ENCODE results near the gene EXT2. TPM values are rescaled to one million over a fixed set of nuclear protein-coding genes. Genes with fewer than 3 reads are reported as not detected.

The EXT2 gene
- total RNA-seq (2014; rRNA removed) (74.2 and 77.0 TPM in 2 replicates), Bru-seq, nascent RNA (percentile 73 among the genes with signal in this experiment), BruChase-seq, experiment 1, labeled RNA remaining after a 6-hour chase (percentile 60 among the genes with signal in this experiment), BruChase-seq, experiment 2, labeled RNA remaining after a 2-hour chase (percentile 64 among the genes with signal in this experiment)
- long read RNA-seq, transcript EXT2-210 (14 exons, 3,136 nt): major isoform, 114 of 169 reads
- long read RNA-seq, partial matches to known transcripts: 33 of 169 reads
- long read RNA-seq, other reads (novel, unspliced or antisense): 19 of 169 reads

DNA sequence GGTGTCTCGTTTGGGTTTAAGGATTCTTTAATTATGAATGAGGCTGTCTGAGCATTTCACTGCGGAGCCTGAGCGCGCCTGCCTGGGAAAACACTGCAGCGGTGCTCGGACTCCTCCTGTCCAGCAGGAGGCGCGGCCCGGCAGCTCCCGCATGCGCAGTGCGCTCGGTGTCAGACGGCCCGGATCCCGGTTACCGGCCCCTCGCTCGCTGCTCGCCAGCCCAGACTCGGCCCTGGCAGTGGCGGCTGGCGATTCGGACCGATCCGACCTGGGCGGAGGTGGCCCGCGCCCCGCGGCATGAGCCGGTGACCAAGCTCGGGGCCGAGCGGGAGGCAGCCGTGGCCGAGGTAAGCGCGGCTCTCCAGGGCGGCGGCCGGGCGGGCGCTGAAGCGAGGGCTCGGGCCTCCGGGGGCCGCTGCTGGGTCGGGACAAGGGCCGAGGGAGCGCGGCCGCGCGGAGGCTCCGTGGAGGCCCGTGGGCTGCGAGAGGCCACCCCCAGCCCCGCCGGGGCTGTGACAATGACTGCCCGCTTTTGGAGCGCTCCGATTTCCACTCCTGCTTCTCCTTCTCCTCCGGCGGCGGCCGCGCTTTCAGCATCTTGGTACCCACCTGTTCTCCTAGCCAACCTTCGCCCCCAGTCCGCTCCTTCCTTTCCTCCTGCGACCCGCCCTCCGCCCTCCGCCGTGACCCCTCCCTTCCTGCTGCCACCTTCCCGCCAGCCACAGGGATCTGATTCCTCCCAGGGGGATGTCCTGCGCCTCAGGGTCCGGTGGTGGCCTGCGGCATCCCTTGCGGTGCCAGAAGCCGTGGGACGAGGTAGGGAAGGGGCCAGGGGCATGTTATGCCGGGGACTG is at the start of gene EXT2:
EXT2 (plus strand) TSS at position 173 of the 854 bp plus-strand sequence. CDS start 12,035 bp downstream, outside the sequence.
- peak within 1 kb of the TSS; percentile 90 for H2AFZ ChIP-seq (ENCODE audit: low read length)
- no peaks in the 10 kb centered on the region for H3K9me2 ChIP-seq (replicated peaks; ENCODE audit: low read length)
- H3K9me3 ChIP-seq (ENCODE audit: low read length): no peaks in the 10 kb centered on the region
- peaks cover 10% of the 10 kb centered on the region; the same call in 1 of the 2 replicates for H4K20me1 ChIP-seq (ENCODE audit: low read length)
- no peaks in the 10 kb centered on the region for H3K36me3 ChIP-seq (ENCODE audit: low read depth, low read length)
- intact Hi-C loops (cut with micrococcal nuclease): no loop called here
- BruUV-seq (replicated peaks): no TSS peak
- H3K79me2 ChIP-seq (ENCODE audit: low read length): peaks cover 41% of the 10 kb centered on the region
- peak within 1 kb of the TSS; percentile 79 for H3K9ac ChIP-seq (ENCODE audit: low read length)
- no peaks in the 10 kb centered on the region for H3F3A ChIP-seq (ENCODE audit: low read length, unreplicated experiment)
- peaks cover 16% of the 10 kb centered on the region for H3K4me1 ChIP-seq (ENCODE audit: insufficient read depth, low read length)
- peak within 1 kb of the TSS; percentile 99 for H3K4me3 ChIP-seq (ENCODE audit: low read length)
- CTCF ChIA-PET: interaction anchor here (0.5 to 0.6 kb wide), 3 partner anchors 112 to 784 kb away, joined by 3 to 9 read pairs (median 7); partner anchors contain the start of gene API5
- DNase-seq (peak; percentile 80), ATAC-seq (peak; percentile 83)
- H3K27me3 ChIP-seq (ENCODE audit: low read length): 0 out of 2 replicates have a peak, but pooled peaks cover 4% of the 10 kb centered on the region
- H3K4me2 ChIP-seq (ENCODE audit: low read length): peak within 1 kb of the TSS; percentile 99
- H3K27ac ChIP-seq (ENCODE audit: low read length): peak within 1 kb of the TSS; percentile 57
- no peak for TF ChIP-seq EZH2phosphoT487 (IDR thresholded peaks at IDR 0.05; ENCODE audit: borderline replicate concordance, low read length)
- TF ChIP-seq, protein P1, sequence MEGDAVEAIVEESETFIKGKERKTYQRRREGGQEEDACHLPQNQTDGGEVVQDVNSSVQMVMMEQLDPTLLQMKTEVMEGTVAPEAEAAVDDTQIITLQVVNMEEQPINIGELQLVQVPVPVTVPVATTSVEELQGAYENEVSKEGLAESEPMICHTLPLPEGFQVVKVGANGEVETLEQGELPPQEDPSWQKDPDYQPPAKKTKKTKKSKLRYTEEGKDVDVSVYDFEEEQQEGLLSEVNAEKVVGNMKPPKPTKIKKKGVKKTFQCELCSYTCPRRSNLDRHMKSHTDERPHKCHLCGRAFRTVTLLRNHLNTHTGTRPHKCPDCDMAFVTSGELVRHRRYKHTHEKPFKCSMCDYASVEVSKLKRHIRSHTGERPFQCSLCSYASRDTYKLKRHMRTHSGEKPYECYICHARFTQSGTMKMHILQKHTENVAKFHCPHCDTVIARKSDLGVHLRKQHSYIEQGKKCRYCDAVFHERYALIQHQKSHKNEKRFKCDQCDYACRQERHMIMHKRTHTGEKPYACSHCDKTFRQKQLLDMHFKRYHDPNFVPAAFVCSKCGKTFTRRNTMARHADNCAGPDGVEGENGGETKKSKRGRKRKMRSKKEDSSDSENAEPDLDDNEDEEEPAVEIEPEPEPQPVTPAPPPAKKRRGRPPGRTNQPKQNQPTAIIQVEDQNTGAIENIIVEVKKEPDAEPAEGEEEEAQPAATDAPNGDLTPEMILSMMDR (conservative IDR thresholded peaks at IDR 0.05; ENCODE audit: low read depth, low read length): peak; percentile 74
- POLR2A ChIA-PET (ENCODE audit: unreplicated experiment): no interaction called here

DNA sequence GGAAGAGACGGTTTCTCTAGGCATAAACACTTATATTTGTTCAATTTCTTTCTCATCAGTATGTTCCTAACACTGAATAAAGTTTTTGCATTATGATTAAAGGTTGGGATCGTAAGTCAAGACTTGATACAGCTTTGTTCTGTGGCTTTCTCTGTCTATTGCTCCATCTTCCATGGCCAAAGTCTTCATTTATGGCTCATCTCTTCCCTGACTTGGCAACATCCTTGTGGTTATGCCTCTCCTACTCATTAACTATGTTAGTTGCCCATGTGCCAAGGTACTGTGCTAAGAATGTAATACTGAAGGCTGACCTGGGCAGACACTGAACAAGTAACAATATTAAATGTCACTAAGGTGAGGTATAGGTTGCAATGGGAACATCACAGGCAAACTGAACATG is 49.3 kb upstream of the EXT2 start:
- Histone ChIP-seq H3K27ac (ENCODE audit: low read length) (no peak overlapping the region), H3K9me2 (replicated peaks; ENCODE audit: low read length) (no peaks in the 10 kb centered on the region), H3K9me3 (ENCODE audit: low read length) (no peaks in the 10 kb centered on the region), H3K9ac (ENCODE audit: low read length) (no peak overlapping the region), H3K4me2 (ENCODE audit: low read length) (no peak overlapping the region), H4K20me1 (ENCODE audit: low read length) (no peaks in the 10 kb centered on the region), H3F3A (ENCODE audit: low read length, unreplicated experiment) (no peaks in the 10 kb centered on the region), H3K4me1 (ENCODE audit: insufficient read depth, low read length) (no peaks in the 10 kb centered on the region), H2AFZ (ENCODE audit: low read length) (no peak overlapping the region), H3K4me3 (ENCODE audit: low read length) (no peak overlapping the region), H3K36me3 (ENCODE audit: low read depth, low read length) (no peaks in the 10 kb centered on the region), H3K27me3 (ENCODE audit: low read length) (no peaks in the 10 kb centered on the region), H3K79me2 (ENCODE audit: low read length) (no peaks in the 10 kb centered on the region)
- no peak for DNase-seq
- TF ChIP-seq EZH2phosphoT487 (IDR thresholded peaks at IDR 0.05; ENCODE audit: borderline replicate concordance, low read length): no peak
- TF ChIP-seq, protein P1 (conservative IDR thresholded peaks at IDR 0.05; ENCODE audit: low read depth, low read length): no peak
- TF ChIP-seq EZH2 (IDR thresholded peaks at IDR 0.05; ENCODE audit: low read length, unreplicated experiment): no peak
- BruUV-seq (replicated peaks): no TSS peak
- POLR2A ChIA-PET (ENCODE audit: unreplicated experiment): no interaction called here
- intact Hi-C loops (cut with micrococcal nuclease): no loop called here
- CTCF ChIA-PET: no interaction called here
- no peak for ATAC-seq
